Measurements from ENCODE around the gene HSPA12A.

HSPA12A gene

DNA sequence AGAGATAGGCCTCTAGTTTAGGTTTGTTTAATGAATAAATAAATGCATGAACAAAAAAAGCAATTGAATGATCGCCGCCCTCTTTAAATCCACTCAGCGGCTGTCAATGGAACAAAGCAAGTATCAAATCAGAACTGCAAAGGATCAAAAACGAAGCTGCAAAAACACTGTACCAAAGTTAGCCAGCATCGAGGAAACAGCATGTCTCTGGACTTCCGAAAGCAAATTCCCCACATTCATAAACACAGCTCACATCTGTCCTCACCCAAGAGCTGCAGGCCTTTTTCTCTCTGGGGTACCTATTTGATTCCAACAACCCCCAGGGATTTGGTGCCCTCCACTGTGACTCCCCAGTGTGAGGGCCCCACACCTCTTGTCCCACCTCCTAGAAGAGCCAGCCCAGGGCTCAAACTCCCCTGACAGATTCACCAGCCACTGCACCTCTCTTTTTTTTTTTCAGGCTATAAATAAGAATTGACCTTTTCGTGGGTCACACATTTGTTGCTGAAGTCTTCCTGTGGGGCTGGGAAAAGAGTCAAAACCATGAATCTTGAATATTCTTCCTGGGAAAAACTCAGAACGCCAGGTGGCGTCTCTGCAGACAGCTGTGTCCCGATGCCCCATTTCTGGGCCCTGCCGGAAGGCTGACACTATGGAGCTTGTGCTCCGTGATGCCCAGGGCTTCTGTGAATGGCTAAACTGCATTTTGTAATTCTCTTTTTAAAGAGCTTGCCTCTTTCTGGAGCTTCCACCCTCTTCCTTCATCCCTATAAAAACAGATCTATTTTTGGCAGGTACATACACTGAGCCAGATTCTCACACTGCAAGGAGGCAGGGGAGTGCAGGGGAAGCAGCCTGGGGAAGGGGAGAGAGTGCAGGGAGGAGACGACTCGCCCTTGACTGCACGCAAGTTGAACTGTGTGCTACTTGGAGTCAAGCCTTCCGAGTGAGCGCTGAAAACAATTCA lies 51.7 kb downstream of the HSPA12A start:
- H3K4ac ChIP-seq (ENCODE audit: low read depth, low read length): no peak overlapping the region

GRCh38 chr10:116689744-116690143 lies 52.6 kb downstream of the HSPA12A start:
- Histone ChIP-seq H3K4ac (ENCODE audit: low read depth, low read length) (no peak overlapping the region), H3K27me3 (ENCODE audit: insufficient read depth, low read length) (no peaks in the 10 kb centered on the region), H2AFZ (ENCODE audit: insufficient read depth, low read length, poor library complexity) (no peak overlapping the region), H3K9ac (ENCODE audit: low read length) (no peak overlapping the region), H2BK5ac (ENCODE audit: low read depth, low read length, poor library complexity) (no peak overlapping the region), H3K27ac (ENCODE audit: low read depth, low read length) (no peak overlapping the region), H3K4me1 (ENCODE audit: control insufficient read depth in 1 of 2, insufficient read depth in 2 of 2, low read length in 2 of 2) (peaks cover 0 to 2% of the 10 kb centered on the region in 2 experiments), H3K4me3 (ENCODE audit: low read depth, low read length) (no peak overlapping the region), H4K12ac (ENCODE audit: low read depth, low read length) (no peak overlapping the region), H2BK120ac (ENCODE audit: insufficient read depth, low read length, poor library complexity) (no peak overlapping the region), H3K9me3 (ENCODE audit: insufficient read depth, low read depth, low read length) (no peaks in the 10 kb centered on the region), H3K79me1 (ENCODE audit: low read length) (no peaks in the 10 kb centered on the region), H3K23ac (ENCODE audit: low read length) (no peak overlapping the region), H3K4me2 (ENCODE audit: low read length) (no peak overlapping the region), H3K18ac (ENCODE audit: low read length) (no peak overlapping the region), H4K8ac (ENCODE audit: low read depth, low read length) (no peak overlapping the region), H2AK5ac (ENCODE audit: low read length) (no peak overlapping the region), H3K36me3 (ENCODE audit: control insufficient read depth in 1 of 2, insufficient read depth in 2 of 2, low read length in 2 of 2) (no peaks in the 10 kb centered on the region), H3K79me2 (ENCODE audit: control insufficient read depth, insufficient read depth, low read length, poor library complexity) (no peaks in the 10 kb centered on the region), H4K91ac (ENCODE audit: low read depth, low read length) (no peak overlapping the region), H3K14ac (ENCODE audit: low read length) (no peak overlapping the region), H2BK12ac (ENCODE audit: low read length) (no peak overlapping the region)
- DNase-seq: no peak
- WGBS (ENCODE audit: extremely low coverage, insufficient coverage, insufficient read length): no CpG with 5 or more reads among the region's 4 CpGs

More for the DNA sequence above, 51.7 kb downstream of the HSPA12A start:
- Histone ChIP-seq H3K79me2 (ENCODE audit: control insufficient read depth, insufficient read depth, low read length, poor library complexity) (no peaks in the 10 kb centered on the region), H3K14ac (ENCODE audit: low read length) (no peak overlapping the region), H3K23ac (ENCODE audit: low read length) (no peak overlapping the region), H4K91ac (ENCODE audit: low read depth, low read length) (no peak overlapping the region), H4K12ac (ENCODE audit: low read depth, low read length) (no peak overlapping the region), H2AFZ (ENCODE audit: insufficient read depth, low read length, poor library complexity) (no peak overlapping the region), H2BK12ac (ENCODE audit: low read length) (no peak overlapping the region), H4K8ac (ENCODE audit: low read depth, low read length) (no peak overlapping the region), H3K36me3 (ENCODE audit: control insufficient read depth in 1 of 2, insufficient read depth in 2 of 2, low read length in 2 of 2) (no peaks in the 10 kb centered on the region), H3K4me2 (ENCODE audit: low read length) (no peak overlapping the region), H3K27me3 (ENCODE audit: insufficient read depth, low read length) (no peaks in the 10 kb centered on the region), H2BK5ac (ENCODE audit: low read depth, low read length, poor library complexity) (no peak overlapping the region), H3K18ac (ENCODE audit: low read length) (no peak overlapping the region), H3K79me1 (ENCODE audit: low read length) (no peaks in the 10 kb centered on the region), H3K27ac (ENCODE audit: low read depth, low read length) (no peak overlapping the region), H2BK120ac (ENCODE audit: insufficient read depth, low read length, poor library complexity) (no peak overlapping the region), H3K9me3 (ENCODE audit: insufficient read depth, low read depth, low read length) (no peaks in the 10 kb centered on the region), H2AK5ac (ENCODE audit: low read length) (no peak overlapping the region), H3K4me3 (ENCODE audit: low read depth, low read length) (no peak overlapping the region), H3K4me1 (ENCODE audit: control insufficient read depth in 1 of 2, insufficient read depth in 2 of 2, low read length in 2 of 2) (peaks cover 0 to 2% of the 10 kb centered on the region in 2 experiments), H3K9ac (ENCODE audit: low read length) (no peak overlapping the region)
- no CpG with 5 or more reads among the region's 17 CpGs for WGBS (ENCODE audit: extremely low coverage, insufficient coverage, insufficient read length)
- DNase-seq: peak in 1 of 2 donors; percentile 34

- no peaks in the 10 kb centered on the region for H3K9me3 ChIP-seq (ENCODE audit: insufficient read depth, low read depth, low read length)
- H3K4me1 ChIP-seq (ENCODE audit: control insufficient read depth in 1 of 2, insufficient read depth in 2 of 2, low read length in 2 of 2): peaks cover 0 to 2% of the 10 kb centered on the region in 2 experiments
- H4K8ac ChIP-seq (ENCODE audit: low read depth, low read length): no peak overlapping the region
- H4K12ac ChIP-seq (ENCODE audit: low read depth, low read length): no peak overlapping the region
- H3K4ac ChIP-seq (ENCODE audit: low read depth, low read length): no peak overlapping the region
- H3K9ac ChIP-seq (ENCODE audit: low read length): no peak overlapping the region
- no peak overlapping the region for H2AFZ ChIP-seq (ENCODE audit: insufficient read depth, low read length, poor library complexity)
- no peak overlapping the region for H3K4me3 ChIP-seq (ENCODE audit: low read depth, low read length)
- H3K36me3 ChIP-seq (ENCODE audit: control insufficient read depth in 1 of 2, insufficient read depth in 2 of 2, low read length in 2 of 2): no peaks in the 10 kb centered on the region
- H3K27ac ChIP-seq (ENCODE audit: low read depth, low read length): no peak overlapping the region
- no peaks in the 10 kb centered on the region for H3K79me1 ChIP-seq (ENCODE audit: low read length)
- H3K4me2 ChIP-seq (ENCODE audit: low read length): no peak overlapping the region
- no peak for DNase-seq
- no peak overlapping the region for H3K18ac ChIP-seq (ENCODE audit: low read length)
- H2BK5ac ChIP-seq (ENCODE audit: low read depth, low read length, poor library complexity): no peak overlapping the region
- no peak overlapping the region for H2BK12ac ChIP-seq (ENCODE audit: low read length)
- no peak overlapping the region for H3K23ac ChIP-seq (ENCODE audit: low read length)
- H2AK5ac ChIP-seq (ENCODE audit: low read length): no peak overlapping the region
- WGBS (ENCODE audit: extremely low coverage, insufficient coverage, insufficient read length): no CpG with 5 or more reads among the region's 7 CpGs
- no peaks in the 10 kb centered on the region for H3K79me2 ChIP-seq (ENCODE audit: control insufficient read depth, insufficient read depth, low read length, poor library complexity)
- H3K27me3 ChIP-seq (ENCODE audit: insufficient read depth, low read length): no peaks in the 10 kb centered on the region
- H4K91ac ChIP-seq (ENCODE audit: low read depth, low read length): no peak overlapping the region
- H2BK120ac ChIP-seq (ENCODE audit: insufficient read depth, low read length, poor library complexity): no peak overlapping the region
- no peak overlapping the region for H3K14ac ChIP-seq (ENCODE audit: low read length)
Observed at GRCh38 chr10:116688741-116689495, 53.4 kb downstream of the HSPA12A start.

DNA sequence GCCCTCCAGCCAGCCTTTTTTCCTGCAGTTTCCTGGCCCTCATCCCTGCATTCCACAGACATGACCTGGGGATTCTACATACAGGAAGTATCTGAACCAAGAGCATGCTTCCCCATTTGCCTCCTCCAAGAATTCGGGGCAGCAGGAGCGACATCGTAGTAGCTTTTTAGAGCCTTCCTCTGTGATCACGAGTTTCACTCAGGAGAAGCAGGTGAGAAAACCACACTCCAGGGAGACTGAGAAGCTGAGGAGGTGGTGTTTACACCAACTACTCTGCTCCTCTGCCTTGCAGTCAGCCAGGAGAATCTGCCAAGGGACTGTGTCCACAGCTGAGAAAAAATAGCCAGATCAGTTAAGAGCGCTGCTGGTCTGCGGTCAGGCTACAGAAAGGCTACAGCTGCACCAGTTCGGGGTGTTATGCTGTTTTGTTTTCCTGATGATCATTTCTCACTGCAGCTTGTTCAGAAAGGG lies 54.1 kb downstream of the HSPA12A start:
- no peak overlapping the region for H2AFZ ChIP-seq (ENCODE audit: insufficient read depth, low read length, poor library complexity)
- DNase-seq: peak in 1 of 2 donors; percentile 31
- H3K27ac ChIP-seq (ENCODE audit: low read depth, low read length): no peak overlapping the region
- H2BK5ac ChIP-seq (ENCODE audit: low read depth, low read length, poor library complexity): no peak overlapping the region
- no peaks in the 10 kb centered on the region for H3K27me3 ChIP-seq (ENCODE audit: insufficient read depth, low read length)
- H3K4me3 ChIP-seq (ENCODE audit: low read depth, low read length): no peak overlapping the region
- H4K8ac ChIP-seq (ENCODE audit: low read depth, low read length): no peak overlapping the region
- no peaks in the 10 kb centered on the region for H3K79me1 ChIP-seq (ENCODE audit: low read length)
- no peaks in the 10 kb centered on the region for H3K36me3 ChIP-seq (ENCODE audit: control insufficient read depth in 1 of 2, insufficient read depth in 2 of 2, low read length in 2 of 2)
- H3K23ac ChIP-seq (ENCODE audit: low read length): no peak overlapping the region
- H3K14ac ChIP-seq (ENCODE audit: low read length): no peak overlapping the region
- H3K4me1 ChIP-seq (ENCODE audit: control insufficient read depth in 1 of 2, insufficient read depth in 2 of 2, low read length in 2 of 2): peaks cover 0 to 2% of the 10 kb centered on the region in 2 experiments
- no peak overlapping the region for H2BK120ac ChIP-seq (ENCODE audit: insufficient read depth, low read length, poor library complexity)
- H3K9ac ChIP-seq (ENCODE audit: low read length): no peak overlapping the region
- H2AK5ac ChIP-seq (ENCODE audit: low read length): no peak overlapping the region
- no peak overlapping the region for H3K4ac ChIP-seq (ENCODE audit: low read depth, low read length)
- H3K79me2 ChIP-seq (ENCODE audit: control insufficient read depth, insufficient read depth, low read length, poor library complexity): no peaks in the 10 kb centered on the region
- no peaks in the 10 kb centered on the region for H3K9me3 ChIP-seq (ENCODE audit: insufficient read depth, low read depth, low read length)
- no peak overlapping the region for H4K91ac ChIP-seq (ENCODE audit: low read depth, low read length)
- H3K4me2 ChIP-seq (ENCODE audit: low read length): no peak overlapping the region
- no peak overlapping the region for H2BK12ac ChIP-seq (ENCODE audit: low read length)
- H3K18ac ChIP-seq (ENCODE audit: low read length): no peak overlapping the region
- H4K12ac ChIP-seq (ENCODE audit: low read depth, low read length): no peak overlapping the region
- WGBS (ENCODE audit: extremely low coverage, insufficient coverage, insufficient read length): no CpG with 5 or more reads among the region's 7 CpGs
